WTC11 (cell line): ENCODE data around the gene KRTAP10-6. TPM values are rescaled to one million over a fixed set of nuclear protein-coding genes. Genes with fewer than 3 reads are reported as not detected.

Experiments used
- ATAC-seq: fragments of 200-7000 bp; cut with Tn5 transposase; 2 replicates; pipeline ENCODE4 v1.10.0; 2021; ENCODE audit warnings: mild to moderate bottlenecking, moderate library complexity
- CTCF ChIA-PET: fragments of 300-600 bp; sonication (Branson Sonifier 250); formaldehyde crosslinking; loops from one replicate; lab custom pipeline; 2021; ENCODE audit warnings: antibody characterized with exemption; lab: Charles Lee
- POLR2A ChIA-PET: fragments of 350-600 bp; sonication (Branson Sonifier 250); formaldehyde crosslinking; loops from one replicate; lab custom pipeline; 2021; ENCODE audit warnings: antibody characterized with exemption; lab: Charles Lee
- DNase-seq: peaks from one replicate; pipeline ENCODE4 v3.0.0; 2021; ENCODE audit warnings: low spot score
- H3K27ac Mint-ChIP-seq: 2 replicates; pipeline ENCODE4 v1.8.0; 2021; ENCODE audit warnings: mixed read lengths
- H3K27me3 Mint-ChIP-seq: 2 replicates; pipeline ENCODE4 v1.8.0; 2021; ENCODE audit warnings: low read depth, mild to moderate bottlenecking, moderate library complexity, mixed read lengths
- H3K36me3 Mint-ChIP-seq: 2 replicates; pipeline ENCODE4 v1.8.0; 2021; ENCODE audit warnings: mixed read lengths
- H3K4me1 Mint-ChIP-seq: 2 replicates; pipeline ENCODE4 v1.8.0; 2022; ENCODE audit warnings: mixed read lengths
- H3K4me3 Mint-ChIP-seq: 2 replicates; pipeline ENCODE4 v1.8.0; 2021; ENCODE audit warnings: mild to moderate bottlenecking, moderate library complexity, mixed read lengths
- H3K9me3 Mint-ChIP-seq: 2 replicates; pipeline ENCODE4 v1.8.0; 2021; ENCODE audit warnings: mixed read lengths
- AFF4 ChIP-seq: sonication (generic); formaldehyde crosslinking; IDR thresholded peaks from 2 replicates; pipeline ENCODE4 v1.8.1; 2023; ENCODE audit warnings: mild to moderate bottlenecking, missing genetic modification reagents, borderline replicate concordance
- CREB1 ChIP-seq: sonication (generic); formaldehyde crosslinking; IDR thresholded peaks from 2 replicates; pipeline ENCODE4 v1.8.0; 2023; ENCODE audit warnings: mild to moderate bottlenecking, missing genetic modification reagents
- ELF4 ChIP-seq: sonication (generic); formaldehyde crosslinking; IDR thresholded peaks from 2 replicates; pipeline ENCODE4 v1.8.1; 2022; ENCODE audit warnings: low read depth, mild to moderate bottlenecking, moderate library complexity, missing genetic modification reagents
- ERG ChIP-seq: fragments of 250-450 bp; sonication (Bioruptor Pico); IDR thresholded peaks from 2 replicates; pipeline ENCODE4 v1.8.0; 2021; ENCODE audit warnings: mild to moderate bottlenecking
- FOXJ3 ChIP-seq: sonication (generic); formaldehyde crosslinking; IDR thresholded peaks from 2 replicates; pipeline ENCODE4 v1.9.0; 2021; ENCODE audit warnings: missing genetic modification reagents, mild to moderate bottlenecking, borderline replicate concordance
- FOXK1 ChIP-seq: sonication (generic); formaldehyde crosslinking; IDR thresholded peaks from 2 replicates; pipeline ENCODE4 v1.8.0; 2022; ENCODE audit warnings: mild to moderate bottlenecking, moderate library complexity, missing genetic modification reagents
- FOXP1 ChIP-seq: sonication (generic); formaldehyde crosslinking; IDR thresholded peaks from 2 replicates; pipeline ENCODE4 v1.8.0; 2022; ENCODE audit warnings: missing genetic modification reagents, mild to moderate bottlenecking, moderate library complexity, borderline replicate concordance
- GABPB1 ChIP-seq: sonication (generic); formaldehyde crosslinking; IDR thresholded peaks from 2 replicates; pipeline ENCODE4 v1.8.1; 2023; ENCODE audit warnings: mild to moderate bottlenecking, missing genetic modification reagents
- IRF2 ChIP-seq: sonication (generic); formaldehyde crosslinking; IDR thresholded peaks from 2 replicates; pipeline ENCODE4 v1.8.0; 2022; ENCODE audit warnings: low read depth, missing genetic modification reagents, borderline replicate concordance
- JUN ChIP-seq: sonication (generic); formaldehyde crosslinking; IDR thresholded peaks from 2 replicates; pipeline ENCODE4 v1.8.0; 2023; ENCODE audit warnings: mild to moderate bottlenecking, missing genetic modification reagents
- MYBL2 ChIP-seq: sonication (generic); formaldehyde crosslinking; IDR thresholded peaks from 2 replicates; pipeline ENCODE4 v1.8.1; 2023; ENCODE audit warnings: mild to moderate bottlenecking, moderate library complexity, missing genetic modification reagents
- NFE2L1 ChIP-seq: sonication (generic); formaldehyde crosslinking; IDR thresholded peaks from 2 replicates; pipeline ENCODE4 v1.8.1; 2023; ENCODE audit warnings: missing genetic modification reagents
- NFYB ChIP-seq: sonication (generic); formaldehyde crosslinking; conservative IDR thresholded peaks from 2 replicates; pipeline ENCODE4 v1.8.0; 2022; ENCODE audit warnings: low read depth, missing genetic modification reagents
- OVOL2 ChIP-seq: fragments of 250-450 bp; sonication (Bioruptor Pico); IDR thresholded peaks from 2 replicates; pipeline ENCODE4 v1.9.0; 2021; ENCODE audit warnings: mild to moderate bottlenecking, borderline replicate concordance
- RELA ChIP-seq: sonication (generic); formaldehyde crosslinking; IDR thresholded peaks from 2 replicates; pipeline ENCODE4 v1.8.1; 2022; ENCODE audit warnings: missing genetic modification reagents, mild to moderate bottlenecking, borderline replicate concordance
- TEAD4 ChIP-seq: sonication (generic); formaldehyde crosslinking; IDR thresholded peaks from 2 replicates; pipeline ENCODE4 v1.8.0; 2022; ENCODE audit warnings: mild to moderate bottlenecking, missing genetic modification reagents
- total RNA-seq: library from RNA; stranded (reverse); gene quantifications from 3 replicates; pipeline ENCODE4 v1.2.3, GENCODE V29; 2021
- TF ChIP-seq, protein P1 (sequence below): sonication (generic); formaldehyde crosslinking; IDR thresholded peaks from 2 replicates; pipeline ENCODE4 v1.8.1; 2023; ENCODE audit warnings: mild to moderate bottlenecking, missing genetic modification reagents, moderate library complexity
- TF ChIP-seq, protein P2 (sequence below): sonication (generic); formaldehyde crosslinking; IDR thresholded peaks from 2 replicates; pipeline ENCODE4 v1.8.1; 2022; ENCODE audit warnings: missing genetic modification reagents, borderline replicate concordance
- TF ChIP-seq, protein P3 (sequence below): sonication (generic); formaldehyde crosslinking; IDR thresholded peaks from 2 replicates; pipeline ENCODE4 v1.8.0; 2023; ENCODE audit warnings: missing genetic modification reagents

KRTAP10-6 gene
- total RNA-seq, 1 experiment from 2014 or later = 0.17 TPM

DNA sequence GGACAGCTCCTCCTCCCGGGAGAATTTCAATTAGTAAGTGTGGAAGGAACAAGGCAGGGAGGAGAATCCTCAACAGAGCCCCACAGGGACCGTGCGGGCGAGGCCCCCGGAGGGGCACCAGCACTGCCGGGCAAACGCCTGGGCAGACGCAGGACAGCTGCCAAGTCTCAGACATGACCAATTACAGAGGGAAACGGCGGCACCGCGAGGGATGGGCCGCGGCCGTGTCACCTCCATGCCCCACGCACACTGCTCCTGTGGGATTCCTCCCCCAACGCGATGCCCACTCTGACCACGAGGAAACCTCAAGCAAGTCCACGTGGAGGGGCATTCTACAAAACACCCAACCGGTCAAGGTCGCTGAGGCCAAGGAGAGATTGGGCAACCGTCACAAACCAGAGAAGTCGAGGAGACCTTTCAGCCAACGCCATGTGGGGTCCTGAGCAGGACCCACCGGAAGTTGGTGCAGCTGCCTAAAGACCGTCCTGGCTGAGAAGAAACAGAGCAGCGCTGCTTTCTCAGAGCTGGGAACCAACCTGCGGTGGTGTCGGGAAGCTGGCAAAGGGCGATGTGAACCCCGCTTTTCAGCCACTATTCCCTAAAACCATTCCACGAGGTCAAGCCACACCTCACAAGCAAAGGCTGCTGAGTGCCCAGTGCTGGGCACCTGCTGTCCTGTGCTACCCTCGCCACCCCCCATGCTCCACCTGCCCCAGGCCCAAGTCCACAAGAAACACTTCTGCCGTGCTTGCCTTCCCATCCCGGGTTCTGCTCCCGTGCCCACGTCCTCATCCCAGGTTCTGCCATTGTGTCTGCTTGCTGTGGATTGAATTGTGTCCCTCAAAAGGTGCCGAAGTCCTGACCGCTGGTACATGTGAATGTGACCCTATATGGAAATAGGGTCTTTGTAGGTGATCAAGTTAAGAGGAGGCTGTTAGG, 20.2 kb downstream of the KRTAP10-6 start:
- ATAC-seq (no peak), DNase-seq (no peak)
- Mint-ChIP-seq H3K27me3 (peaks cover 6% of the 10 kb centered on the region), H3K9me3 (peaks cover 29% of the 10 kb centered on the region), H3K4me1 (peaks cover 11% of the 10 kb centered on the region), H3K36me3 (peaks cover 23% of the 10 kb centered on the region), H3K4me3 (no peak overlapping the region), H3K27ac (no peak overlapping the region)
- TF ChIP-seq CREB1 = no peak
- TF ChIP-seq, protein P1, sequence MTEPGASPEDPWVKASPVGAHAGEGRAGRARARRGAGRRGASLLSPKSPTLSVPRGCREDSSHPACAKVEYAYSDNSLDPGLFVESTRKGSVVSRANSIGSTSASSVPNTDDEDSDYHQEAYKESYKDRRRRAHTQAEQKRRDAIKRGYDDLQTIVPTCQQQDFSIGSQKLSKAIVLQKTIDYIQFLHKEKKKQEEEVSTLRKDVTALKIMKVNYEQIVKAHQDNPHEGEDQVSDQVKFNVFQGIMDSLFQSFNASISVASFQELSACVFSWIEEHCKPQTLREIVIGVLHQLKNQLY (CRISPR knock-in tag) = no peak
- TF ChIP-seq, protein P2, sequence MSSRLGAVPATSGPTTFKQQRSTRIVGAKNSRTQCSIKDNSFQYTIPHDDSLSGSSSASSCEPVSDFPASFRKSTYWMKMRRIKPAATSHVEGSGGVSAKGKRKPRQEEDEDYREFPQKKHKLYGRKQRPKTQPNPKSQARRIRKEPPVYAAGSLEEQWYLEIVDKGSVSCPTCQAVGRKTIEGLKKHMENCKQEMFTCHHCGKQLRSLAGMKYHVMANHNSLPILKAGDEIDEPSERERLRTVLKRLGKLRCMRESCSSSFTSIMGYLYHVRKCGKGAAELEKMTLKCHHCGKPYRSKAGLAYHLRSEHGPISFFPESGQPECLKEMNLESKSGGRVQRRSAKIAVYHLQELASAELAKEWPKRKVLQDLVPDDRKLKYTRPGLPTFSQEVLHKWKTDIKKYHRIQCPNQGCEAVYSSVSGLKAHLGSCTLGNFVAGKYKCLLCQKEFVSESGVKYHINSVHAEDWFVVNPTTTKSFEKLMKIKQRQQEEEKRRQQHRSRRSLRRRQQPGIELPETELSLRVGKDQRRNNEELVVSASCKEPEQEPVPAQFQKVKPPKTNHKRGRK (CRISPR knock-in tag) = no peak
- TF ChIP-seq FOXJ3 (CRISPR knock-in tag) = no peak
- no peak for TF ChIP-seq FOXK1 (CRISPR knock-in tag)
- no peak for TF ChIP-seq RELA
- no peak for TF ChIP-seq AFF4
- TF ChIP-seq TEAD4 (CRISPR knock-in tag) = no peak
- TF ChIP-seq JUN (CRISPR knock-in tag) = no peak
- TF ChIP-seq, protein P3, sequence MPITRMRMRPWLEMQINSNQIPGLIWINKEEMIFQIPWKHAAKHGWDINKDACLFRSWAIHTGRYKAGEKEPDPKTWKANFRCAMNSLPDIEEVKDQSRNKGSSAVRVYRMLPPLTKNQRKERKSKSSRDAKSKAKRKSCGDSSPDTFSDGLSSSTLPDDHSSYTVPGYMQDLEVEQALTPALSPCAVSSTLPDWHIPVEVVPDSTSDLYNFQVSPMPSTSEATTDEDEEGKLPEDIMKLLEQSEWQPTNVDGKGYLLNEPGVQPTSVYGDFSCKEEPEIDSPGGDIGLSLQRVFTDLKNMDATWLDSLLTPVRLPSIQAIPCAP = no peak
- ChIA-PET CTCF (interaction anchor here (1.3 kb wide), 1 partner anchor 221 kb away, joined by 4 read pairs; no protein-coding TSS in a partner anchor), POLR2A (no interaction called here)

GRCh38 chr21:44571296-44571695, 21.0 kb downstream of the KRTAP10-6 start:
- Mint-ChIP-seq H3K4me1 (peaks cover 11% of the 10 kb centered on the region), H3K27me3 (peaks cover 6% of the 10 kb centered on the region), H3K27ac (no peak overlapping the region), H3K36me3 (peaks cover 17% of the 10 kb centered on the region), H3K9me3 (peaks cover 23% of the 10 kb centered on the region)
- DNase-seq = no peak
- POLR2A ChIA-PET = no interaction called here
- CTCF ChIA-PET = no interaction called here
- no peak for TF ChIP-seq GABPB1 (CRISPR knock-in tag)
- no peak for TF ChIP-seq IRF2
- TF ChIP-seq, all 79 proteins: peak for 0
- H3K4me3 Mint-ChIP-seq = no peak overlapping the region
- no peak for ATAC-seq

GRCh38 chr21:44569861-44570517, 22.3 kb downstream of the KRTAP10-6 start:
- TF ChIP-seq OVOL2 (CRISPR knock-in tag) (no peak), NFE2L1 (CRISPR knock-in tag) (no peak), FOXP1 (no peak), RELA (no peak), MYBL2 (CRISPR knock-in tag) (no peak), ELF4 (CRISPR knock-in tag) (no peak), ERG (no peak), NFYB (no peak)
- peaks cover 6% of the 10 kb centered on the region for H3K27me3 Mint-ChIP-seq
- DNase-seq = no peak
- no peak for ATAC-seq
- ChIA-PET POLR2A (no interaction called here), CTCF (no interaction called here)
- no peak overlapping the region; the same call in 1 of the 2 replicates for H3K27ac Mint-ChIP-seq
- peaks cover 17% of the 10 kb centered on the region for H3K36me3 Mint-ChIP-seq
- H3K4me3 Mint-ChIP-seq = no peak overlapping the region
- peaks cover 23% of the 10 kb centered on the region for H3K9me3 Mint-ChIP-seq
- peaks cover 7% of the 10 kb centered on the region for H3K4me1 Mint-ChIP-seq
